Measurements from ENCODE around the gene GRAP. TPM values are rescaled to one million over a fixed set of nuclear protein-coding genes. Genes with fewer than 3 reads are reported as not detected.
A peak's percentile ranks its signal among the peaks of the same experiment; 100 is the strongest.

Gene GRAP
- total and polyA plus RNA-seq, 10 of the 15 experiments (the other 5 are each of a cell fraction or from before 2014, with no cell fraction given): 0.58 to 78.3 (median 36.6) TPM

- TF ChIP-seq ZNF687 (IDR thresholded peaks at IDR 0.05): peak; percentile 32; the same call in 1 of the 2 replicates
- TF ChIP-seq TCF12 (IDR thresholded peaks at IDR 0.05; ENCODE audit: low read depth, low read length): peak; percentile 29; the same call in 1 of the 2 replicates
- peak; percentile 58; the same call in 1 of the 2 replicates for TF ChIP-seq NFXL1 (IDR thresholded peaks at IDR 0.05; ENCODE audit: borderline replicate concordance)
- TF ChIP-seq GATAD2B (conservative IDR thresholded peaks at IDR 0.05; ENCODE audit: low read depth): peak; percentile 89
- TF ChIP-seq SUZ12 (IDR thresholded peaks at IDR 0.05; ENCODE audit: unreplicated experiment): no peak
- TF ChIP-seq PKNOX1 (IDR thresholded peaks at IDR 0.05): peak; percentile 50
- peak; percentile 24; the same call in 1 of the 2 replicates for TF ChIP-seq BRCA1 (IDR thresholded peaks at IDR 0.05; ENCODE audit: low read depth, low read length)
- TF ChIP-seq ATF3 (IDR thresholded peaks at IDR 0.05; ENCODE audit: borderline replicate concordance, extremely low read depth, low read depth, low read length): peak; percentile 55; the same call in 1 of the 2 replicates
Measured at GRCh38 chr17:19004421-19005136, 42.2 kb downstream of the GRAP start, which contains the start of gene FAM83G (continued).
